ENCODE results near the gene PLEKHG7. TPM values are rescaled to one million over a fixed set of nuclear protein-coding genes. Genes with fewer than 3 reads are reported as not detected.

Gene PLEKHG7
- total and polyA plus RNA-seq, 2 experiments from 2014 or later: not detected

GRCh38 chr12:92732216-92732615, 29.4 kb downstream of the PLEKHG7 start (continued):
- TF ChIP-seq NANOG (IDR thresholded peaks at IDR 0.05; ENCODE audit: borderline replicate concordance): no peak
- no peak for TF ChIP-seq POLR2AphosphoS5 (IDR thresholded peaks at IDR 0.05; ENCODE audit: low read depth)
- no peak for TF ChIP-seq JUNB (IDR thresholded peaks at IDR 0.05; ENCODE audit: unreplicated experiment)
- no peak for TF ChIP-seq STAT1 (IDR thresholded peaks at IDR 0.05; ENCODE audit: unreplicated experiment)

- Mint-ChIP-seq H3K27ac (no peak overlapping the region), H3K36me3 (ENCODE audit: low read depth) (no peaks in the 10 kb centered on the region)
Measured at GRCh38 chr12:92732716-92733115, 29.9 kb downstream of the PLEKHG7 start.

More at GRCh38 chr12:92732716-92733115, 29.9 kb downstream of the PLEKHG7 start:
- 0 out of 2 replicates have a peak, but pooled peaks cover 6% of the 10 kb centered on the region for H3K9me2 ChIP-seq (ENCODE audit: insufficient read depth)
- H3F3A ChIP-seq (replicated peaks; ENCODE audit: low read depth): no peaks in the 10 kb centered on the region
- no peak overlapping the region for H3K27ac ChIP-seq (ENCODE audit: low read depth)
- no peaks in the 10 kb centered on the region for H3K27me3 ChIP-seq (ENCODE audit: insufficient read depth)
- H4K20me1 ChIP-seq (replicated peaks; ENCODE audit: insufficient read depth): no peaks in the 10 kb centered on the region
- no peaks in the 10 kb centered on the region for H3K79me2 ChIP-seq (replicated peaks; ENCODE audit: insufficient read depth)
- DNase-seq (ENCODE audit: low spot score) (no peak), ATAC-seq (no peak)
- H3K9me3 Mint-ChIP-seq: no peaks in the 10 kb centered on the region
- H3K4me1 Mint-ChIP-seq: peaks cover 9% of the 10 kb centered on the region
- H3K4me3 Mint-ChIP-seq: no peak overlapping the region
- no peak overlapping the region for H3K4me3 ChIP-seq
- no peak for TF ChIP-seq NANOG (IDR thresholded peaks at IDR 0.05; ENCODE audit: borderline replicate concordance)
- TF ChIP-seq CREB1 (CRISPR knock-in tag; IDR thresholded peaks at IDR 0.05; ENCODE audit: low read depth): no peak
- TF ChIP-seq JUNB (IDR thresholded peaks at IDR 0.05; ENCODE audit: unreplicated experiment): no peak
- no peak for TF ChIP-seq CTCF (conservative IDR thresholded peaks at IDR 0.05; ENCODE audit: low read depth in 2 of 2)
- TF ChIP-seq EZH2 (IDR thresholded peaks at IDR 0.05; ENCODE audit: low read depth, unreplicated experiment): no peak
- TF ChIP-seq ZNF114 (CRISPR knock-in tag; IDR thresholded peaks at IDR 0.05): no peak
- no peak for TF ChIP-seq ZNF331 (CRISPR knock-in tag; IDR thresholded peaks at IDR 0.05; ENCODE audit: low read depth)
- no peak for TF ChIP-seq ZNF462 (CRISPR knock-in tag; IDR thresholded peaks at IDR 0.05)
- no peak for TF ChIP-seq EZH2phosphoT487 (IDR thresholded peaks at IDR 0.05; ENCODE audit: unreplicated experiment)
- no peak for TF ChIP-seq REST (IDR thresholded peaks at IDR 0.05; ENCODE audit: unreplicated experiment)
- TF ChIP-seq STAT1 (IDR thresholded peaks at IDR 0.05; ENCODE audit: unreplicated experiment): no peak
- no peak overlapping the region for H3K4me2 ChIP-seq
- H3K4me1 ChIP-seq (ENCODE audit: insufficient read depth): peaks cover 7% of the 10 kb centered on the region; the same call in 1 of the 2 replicates
- no peaks in the 10 kb centered on the region for H3K36me3 ChIP-seq (ENCODE audit: insufficient read depth)
- H2AFZ ChIP-seq: no peak overlapping the region
- H3K27me3 Mint-ChIP-seq (ENCODE audit: insufficient read depth, low read depth, poor library complexity): no peaks in the 10 kb centered on the region
